K562 (cell line): Measurements from ENCODE around the gene SNUPN. TPM values are rescaled to one million over a fixed set of nuclear protein-coding genes. Genes with fewer than 3 reads are reported as not detected.

ENCODE experiments used
- CHAMP1 ChIP-seq: fragments of 450-650 bp; IDR thresholded peaks from 2 replicates; pipeline ENCODE4 v1.6.1; 2016; ENCODE audit warnings: mild to moderate bottlenecking
- COPS2 ChIP-seq: fragments of 450-650 bp; conservative IDR thresholded peaks from 2 replicates; pipeline ENCODE4 v1.6.1; 2016; ENCODE audit warnings: mild to moderate bottlenecking, moderate library complexity
- CTBP1 ChIP-seq: fragments of 450-650 bp; IDR thresholded peaks from 2 replicates; pipeline ENCODE4 v1.6.1; 2016; ENCODE audit warnings: borderline replicate concordance
- E2F3 ChIP-seq: fragments of 250-450 bp; sonication (Bioruptor Pico); IDR thresholded peaks from 2 replicates; pipeline ENCODE4 v1.4.0; 2020; ENCODE audit warnings: mild to moderate bottlenecking
- FOXK1 ChIP-seq: sonication (generic); formaldehyde crosslinking; IDR thresholded peaks from 2 replicates; pipeline ENCODE4 v1.8.0; 2022; ENCODE audit warnings: missing genetic modification reagents, mild to moderate bottlenecking, borderline replicate concordance
- HDAC6 ChIP-seq: IDR thresholded peaks from 2 replicates; pipeline ENCODE4 v1.6.1; 2012; ENCODE audit warnings: low read depth, mild to moderate bottlenecking, control low read depth, inconsistent platforms, low read length, moderate library complexity
- KLF10 ChIP-seq: fragments of 250-450 bp; sonication (Bioruptor Pico); IDR thresholded peaks from 2 replicates; pipeline ENCODE4 v1.6.1; 2021; ENCODE audit warnings: matching md5 sums
- MBD2 ChIP-seq: sonication (generic); IDR thresholded peaks from 2 replicates; pipeline ENCODE4 v1.6.1; 2016; ENCODE audit warnings: low read depth, borderline replicate concordance
- MTA3 ChIP-seq: fragments of 450-650 bp; formaldehyde crosslinking; IDR thresholded peaks from 2 replicates; pipeline ENCODE4 v1.6.1; 2017; ENCODE audit warnings: mild to moderate bottlenecking, borderline replicate concordance
- NCOA6 ChIP-seq: fragments of 450-650 bp; IDR thresholded peaks from 2 replicates; pipeline ENCODE4 v1.6.1; 2017; ENCODE audit warnings: mild to moderate bottlenecking
- NRF1 ChIP-seq, 2 experiments: fragments of 450-650 bp; IDR thresholded peaks in 1 of 2; conservative IDR thresholded peaks in 1 of 2; 2 replicates each; pipeline ENCODE4 v1.6.1; 2014; ENCODE audit warnings: mild to moderate bottlenecking in 2 of 2
- PTBP1 ChIP-seq: fragments of 200-400 bp; formaldehyde crosslinking; IDR thresholded peaks from 2 replicates; pipeline ENCODE4 v1.6.1; 2017; ENCODE audit warnings: low read depth, low read length
- RUNX1 ChIP-seq: sonication (generic); IDR thresholded peaks from 2 replicates; pipeline ENCODE4 v1.6.1; 2016; ENCODE audit warnings: antibody characterized with exemption, low read depth
- SLC30A9 ChIP-seq: fragments of 250-450 bp; sonication (Bioruptor Pico); IDR thresholded peaks from 2 replicates; pipeline ENCODE4 v1.8.0; 2022; ENCODE audit warnings: mild to moderate bottlenecking, moderate library complexity
- SMAD3 ChIP-seq: fragments of 450-650 bp; formaldehyde crosslinking; conservative IDR thresholded peaks from 2 replicates; pipeline ENCODE4 v1.4.0; 2020; ENCODE audit warnings: mild to moderate bottlenecking
- TAL1 ChIP-seq: fragments of 450-650 bp; IDR thresholded peaks from 2 replicates; pipeline ENCODE4 v1.6.1; 2016; ENCODE audit warnings: mild to moderate bottlenecking
- TCF15 ChIP-seq: fragments of 250-450 bp; sonication (Bioruptor Pico); IDR thresholded peaks from 2 replicates; pipeline ENCODE4 v1.8.0; 2022; ENCODE audit warnings: moderate library complexity, mild to moderate bottlenecking, inconsistent platforms
- TFAM ChIP-seq: fragments of 250-450 bp; sonication (Bioruptor Pico); conservative IDR thresholded peaks from 2 replicates; pipeline ENCODE4 v1.5.0; 2021; ENCODE audit warnings: mild to moderate bottlenecking, moderate library complexity
- TGIF2 ChIP-seq: sonication (generic); formaldehyde crosslinking; IDR thresholded peaks from 2 replicates; pipeline ENCODE4 v1.8.1; 2022; ENCODE audit warnings: mild to moderate bottlenecking, missing genetic modification reagents, moderate library complexity
- polyA plus RNA-seq, 8 experiments: library from polyadenylated mRNA; depleted of rRNA in 4 of 8; stranded (reverse) in 5 of 8; unstranded in 3 of 8; fragments of >200 nt; fragmentation: Nextera tagmentation in 2 of 8; fragmentation: Illumina TruSeq in 1 of 8; extraction: Ambion mirVana in 2 of 8; extraction: Trizol in 1 of 8; gene quantifications; 2 replicates each; pipeline versions ENCODE4 v1.2.1 to v1.2.3, GENCODE V29; 2011 to 2014; ENCODE audit warnings: inconsistent platforms in 1 of 8, missing spikeins in 1 of 8
- total RNA-seq, 7 experiments: library from RNA; depleted of rRNA in 6 of 7; stranded (reverse); fragments of >200 nt in 6 of 7; fragmentation: Illumina TruSeq in 2 of 7; extraction: Trizol in 2 of 7; gene quantifications; 2 replicates each; pipeline versions ENCODE4 v1.2.1 to v1.2.3, GENCODE V29; 2011 to 2021; ENCODE audit warnings: low replicate concordance in 1 of 7
- TF ChIP-seq, protein P1 (sequence below): fragments of 250-450 bp; sonication (Bioruptor Pico); IDR thresholded peaks from 2 replicates; pipeline ENCODE4 v1.9.0; 2021; ENCODE audit warnings: mild to moderate bottlenecking
- TF ChIP-seq, protein P2 (sequence below): fragments of 450-650 bp; formaldehyde crosslinking; IDR thresholded peaks from 2 replicates; pipeline ENCODE4 v1.4.0; 2020; ENCODE audit warnings: mild to moderate bottlenecking, moderate library complexity
- TF ChIP-seq, protein P3 (sequence below): fragments of 450-650 bp; IDR thresholded peaks from 2 replicates; pipeline ENCODE4 v1.6.1; 2018; ENCODE audit not compliant: partially characterized antibody

SNUPN gene
- total and polyA plus RNA-seq, 9 of the 15 experiments (the other 6 are each of a cell fraction or from before 2014, with no cell fraction given) = 32.2 to 78.3 (median 40.0) TPM

- no peak for TF ChIP-seq CHAMP1
- no peak for TF ChIP-seq E2F3 (CRISPR knock-in tag)
- TF ChIP-seq TCF15 (CRISPR knock-in tag) = no peak
- TF ChIP-seq MBD2 = no peak
- TF ChIP-seq NCOA6 = peak; percentile 88
- TF ChIP-seq KLF10 (CRISPR knock-in tag) = no peak
- no peak for TF ChIP-seq SLC30A9 (CRISPR knock-in tag)
- no peak for TF ChIP-seq HDAC6
- no peak for TF ChIP-seq NRF1 (conservative IDR thresholded peaks at IDR 0.05 in 1 of 2, IDR thresholded peaks at IDR 0.05 in 1 of 2)
- TF ChIP-seq COPS2 = no peak
- TF ChIP-seq, protein P1, sequence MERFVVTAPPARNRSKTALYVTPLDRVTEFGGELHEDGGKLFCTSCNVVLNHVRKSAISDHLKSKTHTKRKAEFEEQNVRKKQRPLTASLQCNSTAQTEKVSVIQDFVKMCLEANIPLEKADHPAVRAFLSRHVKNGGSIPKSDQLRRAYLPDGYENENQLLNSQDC (CRISPR knock-in tag) = no peak
- TF ChIP-seq, protein P2, sequence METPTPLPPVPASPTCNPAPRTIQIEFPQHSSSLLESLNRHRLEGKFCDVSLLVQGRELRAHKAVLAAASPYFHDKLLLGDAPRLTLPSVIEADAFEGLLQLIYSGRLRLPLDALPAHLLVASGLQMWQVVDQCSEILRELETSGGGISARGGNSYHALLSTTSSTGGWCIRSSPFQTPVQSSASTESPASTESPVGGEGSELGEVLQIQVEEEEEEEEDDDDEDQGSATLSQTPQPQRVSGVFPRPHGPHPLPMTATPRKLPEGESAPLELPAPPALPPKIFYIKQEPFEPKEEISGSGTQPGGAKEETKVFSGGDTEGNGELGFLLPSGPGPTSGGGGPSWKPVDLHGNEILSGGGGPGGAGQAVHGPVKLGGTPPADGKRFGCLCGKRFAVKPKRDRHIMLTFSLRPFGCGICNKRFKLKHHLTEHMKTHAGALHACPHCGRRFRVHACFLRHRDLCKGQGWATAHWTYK (CRISPR knock-in tag) = no peak
- TF ChIP-seq FOXK1 = no peak
- TF ChIP-seq MTA3 = peak; percentile 72; the same call in 1 of the 2 replicates
- no peak for TF ChIP-seq SMAD3 (CRISPR knock-in tag)
- no peak for TF ChIP-seq PTBP1
- no peak for TF ChIP-seq RUNX1
- no peak for TF ChIP-seq TGIF2
- peak; percentile 73 for TF ChIP-seq CTBP1
- no peak for TF ChIP-seq TFAM (CRISPR knock-in tag)
- TF ChIP-seq TAL1 = no peak
- TF ChIP-seq, protein P3, sequence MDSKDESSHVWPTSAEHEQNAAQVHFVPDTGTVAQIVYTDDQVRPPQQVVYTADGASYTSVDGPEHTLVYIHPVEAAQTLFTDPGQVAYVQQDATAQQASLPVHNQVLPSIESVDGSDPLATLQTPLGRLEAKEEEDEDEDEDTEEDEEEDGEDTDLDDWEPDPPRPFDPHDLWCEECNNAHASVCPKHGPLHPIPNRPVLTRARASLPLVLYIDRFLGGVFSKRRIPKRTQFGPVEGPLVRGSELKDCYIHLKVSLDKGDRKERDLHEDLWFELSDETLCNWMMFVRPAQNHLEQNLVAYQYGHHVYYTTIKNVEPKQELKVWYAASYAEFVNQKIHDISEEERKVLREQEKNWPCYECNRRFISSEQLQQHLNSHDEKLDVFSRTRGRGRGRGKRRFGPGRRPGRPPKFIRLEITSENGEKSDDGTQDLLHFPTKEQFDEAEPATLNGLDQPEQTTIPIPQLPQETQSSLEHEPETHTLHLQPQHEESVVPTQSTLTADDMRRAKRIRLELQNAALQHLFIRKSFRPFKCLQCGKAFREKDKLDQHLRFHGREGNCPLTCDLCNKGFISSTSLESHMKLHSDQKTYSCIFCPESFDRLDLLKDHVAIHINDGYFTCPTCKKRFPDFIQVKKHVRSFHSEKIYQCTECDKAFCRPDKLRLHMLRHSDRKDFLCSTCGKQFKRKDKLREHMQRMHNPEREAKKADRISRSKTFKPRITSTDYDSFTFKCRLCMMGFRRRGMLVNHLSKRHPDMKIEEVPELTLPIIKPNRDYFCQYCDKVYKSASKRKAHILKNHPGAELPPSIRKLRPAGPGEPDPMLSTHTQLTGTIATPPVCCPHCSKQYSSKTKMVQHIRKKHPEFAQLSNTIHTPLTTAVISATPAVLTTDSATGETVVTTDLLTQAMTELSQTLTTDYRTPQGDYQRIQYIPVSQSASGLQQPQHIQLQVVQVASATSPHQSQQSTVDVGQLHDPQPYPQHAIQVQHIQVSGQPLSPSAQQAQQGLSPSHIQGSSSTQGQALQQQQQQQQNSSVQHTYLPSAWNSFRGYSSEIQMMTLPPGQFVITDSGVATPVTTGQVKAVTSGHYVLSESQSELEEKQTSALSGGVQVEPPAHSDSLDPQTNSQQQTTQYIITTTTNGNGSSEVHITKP = no peak
Measured at GRCh38 chr15:75647370-75648155, 22.0 kb upstream of the SNUPN start, which contains the start of gene SNX33 (continued).
